Measurements from ENCODE around the gene DGKD.

DNA sequence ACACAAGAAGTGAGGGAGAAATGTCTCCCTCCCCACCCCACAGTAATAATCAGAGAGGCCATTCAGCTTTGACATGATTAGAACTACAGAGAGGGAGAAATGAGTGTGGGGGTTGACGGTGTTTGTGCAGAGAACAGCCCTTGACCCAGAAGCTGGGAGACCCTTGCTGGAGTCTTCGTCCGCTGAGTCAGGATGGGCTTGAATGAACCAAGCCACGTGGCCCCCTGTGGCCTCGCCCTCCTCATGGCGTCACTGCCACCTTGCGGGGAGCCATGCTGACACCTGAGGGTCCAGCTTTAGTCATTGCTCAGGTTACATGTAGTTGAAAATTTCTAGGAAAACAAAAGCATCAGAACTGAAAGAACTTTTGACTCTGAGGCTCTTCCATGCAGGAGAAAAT lies 101.2 kb downstream of the DGKD start:
- TF ChIP-seq POLR2A (IDR thresholded peaks at IDR 0.05; ENCODE audit: low read depth, low read length): no peak
- no peak for TF ChIP-seq SPI1 (IDR thresholded peaks at IDR 0.05; ENCODE audit: low read depth, low read length)
- no peak for TF ChIP-seq POU2F2 (IDR thresholded peaks at IDR 0.05; ENCODE audit: low read depth, low read length)
- no peak for TF ChIP-seq TAF1 (IDR thresholded peaks at IDR 0.05; ENCODE audit: low read depth, low read length)
- TF ChIP-seq POLR2AphosphoS5 (IDR thresholded peaks at IDR 0.05; ENCODE audit: low read depth, low read length): no peak

All from GM12891 (cell line).